Measurements from ENCODE around the gene ADA. TPM values are rescaled to one million over a fixed set of nuclear protein-coding genes. Genes with fewer than 3 reads are reported as not detected.

Gene ADA
- total RNA-seq, 1 donor from 2014 or later = 177 TPM

- DNase-seq (ENCODE audit: extremely low spot score, unreplicated experiment) = no peak
Measured at GRCh38 chr20:44596876-44597275, 54.6 kb downstream of the ADA start.

GRCh38 chr20:44596010-44596409, 55.5 kb downstream of the ADA start:
- no peaks in the 10 kb centered on the region for H3K27me3 Mint-ChIP-seq (ENCODE audit: unreplicated experiment)
- no peak for TF ChIP-seq CTCF (IDR thresholded peaks at IDR 0.05)
- no peak overlapping the region for H3K4me3 Mint-ChIP-seq (ENCODE audit: unreplicated experiment)
- DNase-seq (ENCODE audit: extremely low spot score, unreplicated experiment) = no peak
- H3K36me3 Mint-ChIP-seq (ENCODE audit: unreplicated experiment) = peaks cover 5% of the 10 kb centered on the region
- no peaks in the 10 kb centered on the region for H3K9me3 Mint-ChIP-seq (ENCODE audit: unreplicated experiment)
- peaks cover 42% of the 10 kb centered on the region for H3K4me1 Mint-ChIP-seq (ENCODE audit: unreplicated experiment)
- no peak overlapping the region for H3K27ac Mint-ChIP-seq (ENCODE audit: unreplicated experiment)

More at GRCh38 chr20:44596876-44597275, 54.6 kb downstream of the ADA start:
- no peaks in the 10 kb centered on the region for H3K27me3 Mint-ChIP-seq (ENCODE audit: unreplicated experiment)
- H3K27ac Mint-ChIP-seq (ENCODE audit: unreplicated experiment) = no peak overlapping the region
- no peak overlapping the region for H3K4me3 Mint-ChIP-seq (ENCODE audit: unreplicated experiment)
- no peaks in the 10 kb centered on the region for H3K9me3 Mint-ChIP-seq (ENCODE audit: unreplicated experiment)
- TF ChIP-seq CTCF (IDR thresholded peaks at IDR 0.05) = no peak
- H3K4me1 Mint-ChIP-seq (ENCODE audit: unreplicated experiment) = peaks cover 48% of the 10 kb centered on the region
- peaks cover 3% of the 10 kb centered on the region for H3K36me3 Mint-ChIP-seq (ENCODE audit: unreplicated experiment)

DNA sequence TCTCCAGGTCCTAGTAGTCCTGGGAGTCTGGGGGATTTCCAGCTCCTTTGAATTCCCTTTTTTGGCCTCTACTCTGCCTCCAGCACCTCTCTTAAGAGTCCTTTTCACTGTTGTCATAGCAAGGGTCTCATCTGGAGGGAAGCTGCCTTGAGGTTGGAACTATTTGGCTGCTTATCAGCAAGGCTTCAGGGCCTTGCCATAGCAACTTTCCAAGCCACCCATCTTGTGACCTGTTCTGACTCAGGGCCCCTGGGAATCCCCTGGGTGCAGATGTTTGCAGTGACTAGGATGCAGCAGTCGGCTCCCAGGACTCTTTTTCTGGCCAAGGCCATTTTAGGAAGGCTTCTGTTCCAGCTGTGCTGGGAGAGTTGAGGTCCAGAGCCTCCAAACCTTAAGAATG, 56.8 kb downstream of the ADA start:
- Mint-ChIP-seq H3K27me3 (ENCODE audit: unreplicated experiment) (no peaks in the 10 kb centered on the region), H3K9me3 (ENCODE audit: unreplicated experiment) (no peaks in the 10 kb centered on the region), H3K4me3 (ENCODE audit: unreplicated experiment) (no peak overlapping the region), H3K27ac (ENCODE audit: unreplicated experiment) (no peak overlapping the region), H3K4me1 (ENCODE audit: unreplicated experiment) (peaks cover 42% of the 10 kb centered on the region), H3K36me3 (ENCODE audit: unreplicated experiment) (peaks cover 11% of the 10 kb centered on the region)
- TF ChIP-seq CTCF (IDR thresholded peaks at IDR 0.05) = no peak
- no peak for DNase-seq (ENCODE audit: extremely low spot score, unreplicated experiment)

DNA sequence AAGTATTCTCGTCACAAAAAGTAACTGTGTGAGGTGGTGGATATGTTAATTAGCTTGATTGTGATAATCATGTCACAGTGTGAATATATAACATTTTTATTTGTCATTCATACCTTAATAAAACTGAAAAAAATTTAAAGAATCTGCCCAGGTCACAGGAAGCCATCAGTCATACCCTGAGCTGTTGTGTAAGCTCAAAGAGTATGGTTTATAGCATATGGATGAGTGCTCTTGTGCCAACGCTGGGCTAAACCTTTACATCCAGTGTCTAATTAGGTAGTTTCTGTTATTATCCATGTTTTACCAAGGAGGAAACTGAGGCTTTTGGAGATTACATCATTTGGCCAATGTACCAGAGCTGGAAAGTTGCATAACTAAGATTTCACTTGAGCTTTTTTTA, 57.7 kb downstream of the ADA start:
- no peak for TF ChIP-seq CTCF (IDR thresholded peaks at IDR 0.05)
- peaks cover 42% of the 10 kb centered on the region for H3K4me1 Mint-ChIP-seq (ENCODE audit: unreplicated experiment)
- H3K27me3 Mint-ChIP-seq (ENCODE audit: unreplicated experiment) = no peaks in the 10 kb centered on the region
- no peak for DNase-seq (ENCODE audit: extremely low spot score, unreplicated experiment)
- no peaks in the 10 kb centered on the region for H3K9me3 Mint-ChIP-seq (ENCODE audit: unreplicated experiment)
- no peak overlapping the region for H3K27ac Mint-ChIP-seq (ENCODE audit: unreplicated experiment)
- no peak overlapping the region for H3K4me3 Mint-ChIP-seq (ENCODE audit: unreplicated experiment)
- H3K36me3 Mint-ChIP-seq (ENCODE audit: unreplicated experiment) = peaks cover 11% of the 10 kb centered on the region

DNA sequence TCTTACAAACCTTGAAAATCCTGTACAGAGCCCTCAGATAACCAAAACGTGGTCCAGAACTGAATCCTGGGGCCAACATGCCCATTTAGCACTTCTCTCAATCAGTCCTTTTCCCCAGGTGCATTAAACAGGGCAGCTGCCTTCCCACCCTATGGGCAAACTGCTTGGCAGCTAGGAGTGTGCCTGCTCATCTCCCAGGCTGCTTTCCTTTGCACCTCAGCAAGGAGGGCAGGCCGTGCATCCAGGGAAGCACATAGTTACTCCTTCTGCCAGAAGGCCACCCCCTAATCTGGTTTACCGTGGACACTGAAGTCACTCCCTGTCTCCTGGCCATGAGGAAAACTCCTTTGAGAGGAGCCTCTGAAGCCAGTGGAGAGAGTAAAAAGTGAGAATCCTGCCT, 59.1 kb downstream of the ADA start:
- H3K27me3 Mint-ChIP-seq (ENCODE audit: unreplicated experiment) = no peaks in the 10 kb centered on the region
- TF ChIP-seq CTCF (IDR thresholded peaks at IDR 0.05) = no peak
- H3K27ac Mint-ChIP-seq (ENCODE audit: unreplicated experiment) = no peak overlapping the region
- no peak overlapping the region for H3K4me3 Mint-ChIP-seq (ENCODE audit: unreplicated experiment)
- no peak for DNase-seq (ENCODE audit: extremely low spot score, unreplicated experiment)
- peaks cover 42% of the 10 kb centered on the region for H3K4me1 Mint-ChIP-seq (ENCODE audit: unreplicated experiment)
- peaks cover 11% of the 10 kb centered on the region for H3K36me3 Mint-ChIP-seq (ENCODE audit: unreplicated experiment)
- H3K9me3 Mint-ChIP-seq (ENCODE audit: unreplicated experiment) = no peaks in the 10 kb centered on the region
